Gastroesophageal sphincter (tissue), 3 donors: ENCODE data around the gene CLK3.

ENCODE experiments used
- CTCF ChIP-seq, 4 experiments: fragments of 200-600 bp in 2 of 4; fragments of 450-650 bp in 2 of 4; sonication (generic) in 1 of 4; IDR thresholded peaks; one replicate each; pipeline ENCODE4 v1.5.1; 2017 to 2019; ENCODE audit warnings: antibody characterized with exemption in 4 of 4, mild to moderate bottlenecking in 2 of 4, moderate library complexity in 2 of 4
- POLR2A ChIP-seq, 2 donors: fragments of 450-650 bp; IDR thresholded peaks; one replicate each; pipeline ENCODE4 v1.6.1; 2017; ENCODE audit warnings: antibody characterized with exemption in 2 of 2, mild to moderate bottlenecking in 2 of 2, moderate library complexity in 1 of 2

GRCh38 chr15:74641151-74641550 lies 25.5 kb downstream of the CLK3 start:
- TF ChIP-seq CTCF (IDR thresholded peaks at IDR 0.05) (no peak), POLR2A (IDR thresholded peaks at IDR 0.05) (no peak)
